Right atrium auricular region (tissue), 2 donors: ENCODE data around the gene ICA1. TPM values are rescaled to one million over a fixed set of nuclear protein-coding genes. Genes with fewer than 3 reads are reported as not detected.
A peak's percentile ranks its signal among the peaks of the same experiment; 100 is the strongest.

Experiments
- DNase-seq: peaks from one replicate; pipeline ENCODE4 v3.0.0-alpha.2; 2019; ENCODE audit warnings: low spot score
- H3K27ac ChIP-seq, 2 donors: fragments of 200-600 bp; sonication (generic); 1 replicate in 1 of 2; 2 replicates in 1 of 2; pipeline ENCODE4 v1.5.1; 2016 to 2019
- H3K27me3 ChIP-seq, 2 donors: fragments of 200-600 bp; sonication (generic); one replicate each; pipeline versions ENCODE4 v1.5.1 to v1.6.0; 2017 to 2019
- H3K36me3 ChIP-seq: fragments of 200-600 bp; sonication (generic); one replicate; pipeline ENCODE4 v1.5.1; 2016
- H3K4me1 ChIP-seq, 2 donors: fragments of 200-600 bp; sonication (generic); one replicate each; pipeline versions ENCODE4 v1.5.1 to v1.6.0; 2017 to 2019
- H3K4me3 ChIP-seq, 2 donors: fragments of 200-600 bp; sonication (generic); 1 replicate in 1 of 2; 2 replicates in 1 of 2; pipeline ENCODE4 v1.5.1; 2017 to 2019; ENCODE audit warnings: mild to moderate bottlenecking in 1 of 2, moderate library complexity in 1 of 2
- H3K9me3 ChIP-seq, 2 donors: fragments of 200-600 bp; sonication (generic); one replicate each; pipeline ENCODE4 v1.5.1; 2019
- total RNA-seq, 2 donors: library from RNA; depleted of rRNA; stranded (reverse); fragments of >200 nt; gene quantifications; one replicate each; pipeline ENCODE4 v1.1.0, GENCODE V29; 2016
- TF ChIP-seq, protein P1 (sequence below), 2 donors: fragments of 200-600 bp; sonication (generic); IDR thresholded peaks; one replicate each; pipeline ENCODE4 v1.5.1; 2019; ENCODE audit warnings: antibody characterized with exemption in 2 of 2

ICA1 gene
- total RNA-seq, 2 donors from 2014 or later, result 39.4 to 51.8 TPM

DNA sequence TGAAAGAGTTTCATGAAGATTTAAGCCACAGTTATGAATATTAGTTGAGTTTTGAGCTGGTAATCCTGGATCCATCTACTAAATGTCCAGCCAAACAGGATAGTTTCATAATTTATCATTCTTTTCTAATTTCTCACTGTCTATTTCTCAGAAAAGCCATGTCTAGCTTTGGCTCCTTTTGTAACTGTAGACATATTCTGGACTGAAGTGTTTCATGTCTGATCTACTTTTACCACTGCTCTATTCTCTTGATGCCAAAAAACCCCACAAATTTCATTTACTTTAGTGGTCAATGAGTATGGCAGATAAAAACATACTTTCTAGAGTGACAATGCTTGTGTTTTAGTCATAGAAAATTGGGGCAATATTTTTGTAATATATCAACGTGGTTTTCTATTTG, 61.2 kb downstream of the ICA1 start:
- no peaks in the 10 kb centered on the region for H3K27me3 ChIP-seq
- no peaks in the 10 kb centered on the region for H3K4me1 ChIP-seq
- TF ChIP-seq, protein P1, sequence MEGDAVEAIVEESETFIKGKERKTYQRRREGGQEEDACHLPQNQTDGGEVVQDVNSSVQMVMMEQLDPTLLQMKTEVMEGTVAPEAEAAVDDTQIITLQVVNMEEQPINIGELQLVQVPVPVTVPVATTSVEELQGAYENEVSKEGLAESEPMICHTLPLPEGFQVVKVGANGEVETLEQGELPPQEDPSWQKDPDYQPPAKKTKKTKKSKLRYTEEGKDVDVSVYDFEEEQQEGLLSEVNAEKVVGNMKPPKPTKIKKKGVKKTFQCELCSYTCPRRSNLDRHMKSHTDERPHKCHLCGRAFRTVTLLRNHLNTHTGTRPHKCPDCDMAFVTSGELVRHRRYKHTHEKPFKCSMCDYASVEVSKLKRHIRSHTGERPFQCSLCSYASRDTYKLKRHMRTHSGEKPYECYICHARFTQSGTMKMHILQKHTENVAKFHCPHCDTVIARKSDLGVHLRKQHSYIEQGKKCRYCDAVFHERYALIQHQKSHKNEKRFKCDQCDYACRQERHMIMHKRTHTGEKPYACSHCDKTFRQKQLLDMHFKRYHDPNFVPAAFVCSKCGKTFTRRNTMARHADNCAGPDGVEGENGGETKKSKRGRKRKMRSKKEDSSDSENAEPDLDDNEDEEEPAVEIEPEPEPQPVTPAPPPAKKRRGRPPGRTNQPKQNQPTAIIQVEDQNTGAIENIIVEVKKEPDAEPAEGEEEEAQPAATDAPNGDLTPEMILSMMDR (IDR thresholded peaks at IDR 0.05), result no peak
- no peak overlapping the region for H3K4me3 ChIP-seq
- no peak overlapping the region for H3K27ac ChIP-seq
- no peaks in the 10 kb centered on the region for H3K36me3 ChIP-seq
- DNase-seq, result no peak
- H3K9me3 ChIP-seq, result no peaks in the 10 kb centered on the region

DNA sequence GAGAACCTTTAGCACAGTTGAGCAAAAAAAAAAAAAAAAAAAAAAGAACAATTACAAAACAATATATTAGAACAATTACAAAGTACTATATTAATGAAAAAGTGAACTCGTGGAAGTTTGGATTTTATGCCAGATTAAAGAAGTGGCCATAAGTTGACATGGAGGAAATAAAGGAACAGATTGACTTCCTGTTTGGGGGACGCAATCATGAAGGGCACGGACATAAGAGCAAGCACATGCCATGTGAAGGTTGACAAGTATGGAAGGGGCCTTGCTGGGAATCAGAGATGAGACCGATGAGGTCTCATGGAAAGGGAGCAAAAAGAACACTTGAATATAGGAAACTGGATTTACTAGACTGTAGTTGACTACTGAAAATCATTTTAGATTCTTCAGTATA, 61.7 kb downstream of the ICA1 start:
- Histone ChIP-seq H3K4me3 (no peak overlapping the region), H3K9me3 (no peaks in the 10 kb centered on the region), H3K27me3 (no peaks in the 10 kb centered on the region), H3K27ac (no peak overlapping the region), H3K36me3 (no peaks in the 10 kb centered on the region), H3K4me1 (no peaks in the 10 kb centered on the region)
- no peak for DNase-seq
- TF ChIP-seq, protein P1 (IDR thresholded peaks at IDR 0.05), result no peak

- H3K27ac ChIP-seq, result no peak overlapping the region
- H3K9me3 ChIP-seq, result no peaks in the 10 kb centered on the region
- H3K36me3 ChIP-seq, result no peaks in the 10 kb centered on the region
- DNase-seq, result no peak
- H3K4me3 ChIP-seq, result no peak overlapping the region
- TF ChIP-seq, protein P1 (IDR thresholded peaks at IDR 0.05), result no peak
- H3K4me1 ChIP-seq, result peaks cover 0 to 3% of the 10 kb centered on the region in 2 donors
- H3K27me3 ChIP-seq, result no peaks in the 10 kb centered on the region
Measured at GRCh38 chr7:8197994-8198698, 63.8 kb downstream of the ICA1 start.

DNA sequence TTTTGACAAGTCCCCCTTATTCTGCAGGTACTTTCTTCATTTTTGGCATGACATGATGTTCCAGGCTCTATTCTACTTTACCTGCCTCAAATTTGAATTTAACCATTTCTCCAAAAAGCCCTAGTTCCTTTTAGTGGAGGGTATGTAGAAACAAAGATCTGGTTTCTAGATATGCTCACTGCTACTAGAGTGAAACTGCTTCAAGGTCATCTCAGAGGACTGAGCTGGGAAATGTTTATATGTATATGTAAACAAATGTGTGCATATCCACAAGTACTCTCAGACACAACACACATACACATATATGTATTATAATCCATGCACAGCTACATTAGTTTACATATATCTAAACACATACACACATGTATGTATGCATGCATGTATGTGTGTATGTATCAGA, 69.1 kb downstream of the ICA1 start:
- no peak for DNase-seq
- TF ChIP-seq, protein P1 (IDR thresholded peaks at IDR 0.05), result no peak
- no peaks in the 10 kb centered on the region for H3K9me3 ChIP-seq
- H3K27me3 ChIP-seq, result no peaks in the 10 kb centered on the region
- H3K4me1 ChIP-seq, result peaks cover 0 to 6% of the 10 kb centered on the region in 2 donors
- H3K36me3 ChIP-seq, result no peaks in the 10 kb centered on the region
- H3K4me3 ChIP-seq, result no peak overlapping the region
- H3K27ac ChIP-seq, result no peak overlapping the region

- TF ChIP-seq, protein P1 (IDR thresholded peaks at IDR 0.05), result peak; percentile 42 to 70
- Histone ChIP-seq H3K9me3 (no peaks in the 10 kb centered on the region), H3K27me3 (no peaks in the 10 kb centered on the region), H3K36me3 (no peaks in the 10 kb centered on the region), H3K27ac (no peak overlapping the region), H3K4me1 (peaks cover 0 to 6% of the 10 kb centered on the region in 2 donors), H3K4me3 (no peak overlapping the region)
- no peak for DNase-seq
Measured at GRCh38 chr7:8190119-8190895, 71.7 kb downstream of the ICA1 start.
